NT2/D1 (cell line): ENCODE measurements around the gene CPNE5.

Experiments used
- DNase-seq: peaks from one replicate; pipeline ENCODE4 v3.0.0-alpha.2; 2011; ENCODE audit warnings: low read depth, low spot score
- H3K27me3 ChIP-seq: 2 replicates; pipeline ENCODE4 v1.6.0; 2011; ENCODE audit warnings: mild to moderate bottlenecking; ENCODE audit not compliant: insufficient read length, insufficient read depth
- H3K36me3 ChIP-seq: 2 replicates; pipeline ENCODE4 v1.6.1; 2011; ENCODE audit warnings: mild to moderate bottlenecking, low read length, mixed read lengths; ENCODE audit not compliant: insufficient read depth, insufficient read length
- H3K4me1 ChIP-seq: 2 replicates; pipeline ENCODE4 v1.5.1; 2011; ENCODE audit not compliant: insufficient read depth, insufficient read length
- H3K4me3 ChIP-seq: 2 replicates; pipeline ENCODE4 v1.5.1; 2011; ENCODE audit warnings: low read depth; ENCODE audit not compliant: insufficient read length
- H3K9ac ChIP-seq: 2 replicates; pipeline ENCODE4 v1.6.0; 2011; ENCODE audit warnings: low read depth; ENCODE audit not compliant: insufficient read length
- H3K9me3 ChIP-seq: 2 replicates; pipeline ENCODE4 v1.5.1; 2011; ENCODE audit warnings: mild to moderate bottlenecking, low read length; ENCODE audit not compliant: insufficient read depth
- SUZ12 ChIP-seq: IDR thresholded peaks from 2 replicates; pipeline ENCODE4 v1.6.1; 2011; ENCODE audit not compliant: insufficient read length, insufficient read depth; ENCODE audit errors: extremely low read depth
- YY1 ChIP-seq: IDR thresholded peaks from 2 replicates; pipeline ENCODE4 v1.6.1; 2011; ENCODE audit not compliant: insufficient read length, insufficient read depth
- ZNF274 ChIP-seq: IDR thresholded peaks from 2 replicates; pipeline ENCODE4 v1.6.1; 2011; ENCODE audit warnings: mild to moderate bottlenecking, low read depth, low read length

CPNE5 gene

DNA sequence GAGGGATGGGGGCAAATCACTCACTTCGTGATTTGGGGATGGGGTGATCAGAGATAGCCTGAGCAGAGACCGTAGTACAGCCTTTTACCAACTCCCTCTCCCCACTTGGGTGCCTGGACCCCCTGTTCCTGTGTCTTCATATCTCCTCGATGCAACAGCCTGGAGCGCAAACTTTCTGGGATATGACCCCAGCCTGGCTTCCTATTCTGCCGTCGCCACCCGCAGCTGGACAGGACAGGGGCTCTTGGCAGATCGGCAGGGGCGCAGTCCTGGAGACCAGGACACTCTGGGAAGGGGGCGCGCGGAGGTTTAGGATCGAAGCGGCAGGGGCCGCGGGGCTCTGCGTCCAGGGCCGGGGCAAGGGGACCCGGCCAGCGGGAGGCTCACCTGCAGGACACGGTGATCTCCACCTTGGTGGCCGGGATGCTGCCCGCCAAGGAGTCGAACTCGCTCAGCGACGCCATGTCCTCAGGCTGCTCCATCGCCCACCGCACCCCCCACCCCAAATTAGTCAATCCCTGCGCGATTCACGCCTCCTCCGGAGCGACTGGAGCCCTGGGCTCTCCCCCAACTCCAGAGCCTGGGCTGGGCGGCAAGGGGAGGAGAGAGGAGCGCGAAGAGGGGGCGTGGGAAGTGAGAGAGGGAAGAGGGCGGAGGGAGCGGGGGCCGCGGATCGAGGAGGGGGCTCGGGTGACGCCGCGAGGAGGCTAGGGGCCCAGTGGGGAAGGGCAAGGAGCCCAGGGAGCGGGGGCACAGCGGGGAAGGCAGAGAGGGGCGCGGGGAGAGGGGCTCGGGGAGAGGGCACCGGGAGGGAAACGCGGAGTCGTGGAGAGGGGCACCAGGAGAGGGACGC, at the start of gene CPNE5:
TSS of gene CPNE5 (minus strand) at position 549 of the 853 bp plus-strand sequence. CDS start at position 482, 67 bp downstream.
- peaks cover 6% of the 10 kb centered on the region for H3K4me1 ChIP-seq
- H3K27me3 ChIP-seq = peaks cover 50% of the 10 kb centered on the region
- H3K9me3 ChIP-seq = no peaks in the 10 kb centered on the region
- TF ChIP-seq SUZ12 (no peak), ZNF274 (no peak), YY1 (no peak)
- no peak for DNase-seq
- peak within 1 kb of the TSS; percentile 43 for H3K4me3 ChIP-seq
- peak within 1 kb of the TSS; percentile 67 for H3K9ac ChIP-seq
- H3K36me3 ChIP-seq = no peaks in the 10 kb centered on the region

- Histone ChIP-seq H3K4me3 (no peak overlapping the region), H3K9me3 (no peaks in the 10 kb centered on the region), H3K27me3 (no peaks in the 10 kb centered on the region), H3K36me3 (no peaks in the 10 kb centered on the region), H3K9ac (no peak overlapping the region), H3K4me1 (no peaks in the 10 kb centered on the region)
- DNase-seq = no peak
- no peak for TF ChIP-seq SUZ12
- TF ChIP-seq ZNF274 = no peak
- no peak for TF ChIP-seq YY1
These were observed 48.9 kb upstream of the CPNE5 start for GRCh38 chr6:36888115-36888643.

- TF ChIP-seq YY1 (no peak), ZNF274 (no peak), SUZ12 (no peak)
- DNase-seq = no peak
These were observed 47.8 kb upstream of the CPNE5 start for GRCh38 chr6:36886950-36887618.

DNA sequence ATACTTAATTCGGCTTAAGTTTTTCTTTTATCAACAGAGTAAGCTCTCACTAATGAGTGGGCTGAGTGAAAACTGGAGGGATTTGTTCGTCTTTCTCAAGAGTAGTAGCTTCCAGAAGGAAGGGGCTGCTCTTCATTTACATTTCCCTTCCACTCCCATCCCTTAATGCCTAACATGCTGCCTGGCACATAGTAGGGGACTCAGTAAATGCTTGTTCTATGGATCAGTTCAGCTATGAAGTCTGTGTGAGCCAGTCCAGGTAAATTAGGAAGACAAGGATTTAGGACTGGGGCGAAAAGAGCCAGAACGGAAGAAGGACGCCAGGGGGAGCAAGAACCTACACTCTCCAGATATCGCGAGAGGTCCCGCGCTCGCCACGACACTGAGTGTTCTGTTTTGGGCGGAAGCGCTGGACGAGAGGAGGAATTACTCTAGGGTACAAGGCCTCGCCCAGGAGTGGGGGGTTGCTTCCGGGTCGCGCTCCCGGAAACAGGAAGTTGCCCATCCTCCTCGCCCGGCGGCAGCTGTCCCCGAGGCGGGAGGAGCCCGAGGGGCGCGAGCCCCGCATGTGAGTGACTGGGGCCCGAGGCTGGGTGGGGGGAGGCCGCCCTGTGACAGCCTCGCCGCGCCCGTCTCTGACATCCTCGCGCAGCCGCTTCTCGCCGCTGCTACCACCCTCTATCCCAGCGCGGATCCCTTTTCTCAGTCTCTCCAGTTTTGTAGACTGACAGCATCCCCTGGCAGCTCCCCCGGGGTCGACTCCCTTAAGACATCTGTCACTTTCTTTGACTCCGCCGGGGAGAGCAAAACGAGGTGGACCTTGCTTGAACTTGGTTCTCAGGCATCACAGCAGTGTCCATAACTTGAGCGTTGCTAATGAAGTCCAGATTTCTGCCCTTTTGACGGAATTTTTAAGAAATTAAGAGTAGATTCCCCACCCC, 46.5 kb upstream of the CPNE5 start, which contains the start of gene C6orf89:
TSS of gene C6orf89 (plus strand) at position 492 of the 941 bp plus-strand sequence. CDS start 13,493 bp downstream, outside the sequence.
- Histone ChIP-seq H3K9me3 (peaks cover 3% of the 10 kb centered on the region), H3K4me1 (no peaks in the 10 kb centered on the region), H3K27me3 (no peaks in the 10 kb centered on the region), H3K36me3 (no peaks in the 10 kb centered on the region), H3K4me3 (peak within 1 kb of the TSS; percentile 60), H3K9ac (peak within 1 kb of the TSS; percentile 72)
- no peak for TF ChIP-seq SUZ12
- TF ChIP-seq YY1 = no peak
- no peak for TF ChIP-seq ZNF274
- peak; percentile 92 for DNase-seq

More at GRCh38 chr6:36886950-36887618, 47.8 kb upstream of the CPNE5 start:
- H3K4me3 ChIP-seq = no peak overlapping the region
- no peaks in the 10 kb centered on the region for H3K4me1 ChIP-seq
- no peaks in the 10 kb centered on the region for H3K36me3 ChIP-seq
- H3K9ac ChIP-seq = no peak overlapping the region
- H3K27me3 ChIP-seq = no peaks in the 10 kb centered on the region
- H3K9me3 ChIP-seq = no peaks in the 10 kb centered on the region

DNA sequence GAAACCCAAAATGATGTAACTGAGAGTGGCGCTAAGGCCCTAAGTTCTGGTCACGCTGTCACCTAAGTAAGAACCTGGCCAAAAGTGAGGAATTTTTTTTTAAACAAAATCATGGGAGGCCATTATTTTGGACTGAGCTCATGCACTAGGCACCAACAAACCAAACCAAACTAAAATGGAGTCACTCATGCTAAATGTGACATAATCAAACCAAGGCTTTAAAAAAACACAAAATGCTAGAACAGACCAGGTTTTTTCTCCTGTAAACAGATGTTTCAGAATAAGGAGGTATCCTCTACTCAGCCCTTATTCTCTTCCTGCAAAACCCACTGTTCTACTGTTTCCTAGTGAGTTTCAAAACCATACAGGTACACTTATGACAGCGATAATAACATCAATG, 45.4 kb upstream of the CPNE5 start:
- H3K9ac ChIP-seq = no peak overlapping the region
- H3K36me3 ChIP-seq = no peaks in the 10 kb centered on the region
- no peak overlapping the region for H3K4me3 ChIP-seq
- H3K4me1 ChIP-seq = no peaks in the 10 kb centered on the region
- H3K9me3 ChIP-seq = peaks cover 5% of the 10 kb centered on the region
- H3K27me3 ChIP-seq = no peaks in the 10 kb centered on the region
- TF ChIP-seq SUZ12 (no peak), YY1 (no peak), ZNF274 (no peak)
- DNase-seq = no peak

DNA sequence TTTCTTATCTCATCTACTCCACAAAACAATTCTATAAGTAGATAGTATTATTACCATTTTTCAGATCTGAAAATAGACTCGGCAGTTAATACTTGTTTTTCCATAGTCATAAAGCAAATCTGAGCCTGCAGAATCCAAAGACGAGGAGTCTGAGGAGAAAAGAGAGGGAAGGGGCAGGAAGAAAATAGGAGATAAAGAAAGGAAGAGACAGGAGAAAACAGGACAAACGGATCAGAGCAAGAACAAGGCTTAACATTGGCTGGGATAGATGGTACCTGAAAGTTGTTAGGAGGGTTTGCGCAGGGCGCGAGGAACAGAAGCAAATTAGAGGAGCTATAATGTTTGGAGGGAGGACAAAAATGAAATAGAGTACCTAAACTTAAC, 36.0 kb upstream of the CPNE5 start:
- DNase-seq = no peak
- peaks cover 32% of the 10 kb centered on the region for H3K36me3 ChIP-seq
- H3K9ac ChIP-seq = peak overlapping the region; percentile 91
- H3K4me1 ChIP-seq = no peaks in the 10 kb centered on the region
- H3K27me3 ChIP-seq = no peaks in the 10 kb centered on the region
- no peak for TF ChIP-seq ZNF274
- TF ChIP-seq SUZ12 = no peak
- TF ChIP-seq YY1 = no peak
- peak overlapping the region; percentile 75 for H3K4me3 ChIP-seq
- H3K9me3 ChIP-seq = no peaks in the 10 kb centered on the region
